ENCODE results near the gene CHCHD6. TPM values are rescaled to one million over a fixed set of nuclear protein-coding genes. Genes with fewer than 3 reads are reported as not detected.

CHCHD6 gene
- total and polyA plus RNA-seq, 2 of the 4 experiments (the other 2 are of a cell fraction) = 18.8 to 28.9 TPM

GRCh38 chr3:126749931-126750755 lies 46.1 kb downstream of the CHCHD6 start:
- TF ChIP-seq SMC3 (IDR thresholded peaks at IDR 0.05; ENCODE audit: low read depth, low read length) (no peak), CEBPB (IDR thresholded peaks at IDR 0.05; ENCODE audit: low read depth, low read length) (peak; percentile 90)
- Histone ChIP-seq H2AK9ac (replicated peaks; ENCODE audit: low read depth, low read length, poor library complexity) (no peak overlapping the region), H3K4me1 (ENCODE audit: control insufficient read depth, insufficient read depth, low read length) (peaks cover 26% of the 10 kb centered on the region), H3K4me2 (ENCODE audit: low read depth, low read length) (no peak overlapping the region), H4K20me1 (ENCODE audit: insufficient read depth, low read length) (peaks cover 5% of the 10 kb centered on the region; the same call in 1 of the 2 replicates), H3K4me3 (ENCODE audit: insufficient read depth, low read depth, low read length) (no peak overlapping the region), H2BK20ac (ENCODE audit: low read depth, low read length) (no peak overlapping the region), H3K56ac (ENCODE audit: extremely low read depth, insufficient read depth, low read length) (no peak overlapping the region), H3K27me3 (ENCODE audit: control insufficient read depth, insufficient read depth, low read length) (no peaks in the 10 kb centered on the region), H2BK5ac (ENCODE audit: low read depth, low read length, poor library complexity, severe bottlenecking) (no peak overlapping the region), H2AK5ac (ENCODE audit: low read depth, low read length) (no peak overlapping the region), H2AFZ (replicated peaks; ENCODE audit: low read length, poor library complexity) (no peak overlapping the region), H3K9ac (ENCODE audit: low read depth, low read length) (no peak overlapping the region), H3K36me3 (ENCODE audit: control insufficient read depth, insufficient read depth, low read length) (no peaks in the 10 kb centered on the region), H3K18ac (ENCODE audit: low read depth, low read length) (no peak overlapping the region), H3K14ac (replicated peaks; ENCODE audit: low read depth, low read length) (no peak overlapping the region), H4K5ac (ENCODE audit: low read depth, low read length) (no peak overlapping the region), H3K27ac (ENCODE audit: insufficient read depth, low read length) (no peak overlapping the region), H3K4ac (ENCODE audit: low read depth, low read length) (no peak overlapping the region), H3K79me1 (ENCODE audit: low read depth in 1 of 2, low read length in 2 of 2) (peaks cover 9 to 10% of the 10 kb centered on the region in 2 experiments; a peak in 3 of 4 replicates), H3K9me1 (ENCODE audit: insufficient read depth, low read length) (peaks cover 19% of the 10 kb centered on the region; the same call in 1 of the 2 replicates), H3K9me3 (ENCODE audit: control insufficient read depth, insufficient read depth, low read length) (no peaks in the 10 kb centered on the region), H2BK120ac (ENCODE audit: low read depth, low read length) (no peak overlapping the region), H4K8ac (ENCODE audit: low read depth in 2 of 2, low read length in 2 of 2) (no peak overlapping the region), H3K23ac (ENCODE audit: low read depth, low read length) (no peak overlapping the region), H2BK15ac (ENCODE audit: low read depth, low read length) (no peak overlapping the region), H4K91ac (ENCODE audit: insufficient read depth, low read depth, low read length) (no peak overlapping the region)
- no peak for ATAC-seq (ENCODE audit: low read depth)
- dilution Hi-C loops (cut with HindIII; ENCODE audit: low sequenced_read_pairs, unreplicated experiment) = no loop called here
- POLR2A ChIA-PET (ENCODE audit: unreplicated experiment) = no interaction called here
- no TSS peak for BruUV-seq (replicated peaks)
- CTCF ChIA-PET = interaction anchor here (0.6 to 1.6 kb wide), 2 partner anchors 27 to 233 kb away, joined by 3 read pairs; partner anchors contain the start of gene PLXNA1
- WGBS, 2 experiments (ENCODE audit: extremely low coverage in 2 of 2, insufficient read length in 1 of 2) = 82% methylated on average over 4 of the region's 8 CpGs; no CpG with 5 or more reads in 1 of the 2 experiments
- DNase-seq = no peak
- intact Hi-C loops (cut with micrococcal nuclease) = loop anchor here (5.0 kb wide), 1 partner anchor 228 kb away; the partner anchor contains the start of gene CHST13
- in situ Hi-C loops (cut with MboI; ENCODE audit: low sequenced_read_pairs) = loop anchor here (5.0 to 10.0 kb wide), 2 partner anchors 232 to 705 kb away; partner anchors contain the start of gene PLXNA1

All from IMR-90 (cell line).